CD4-positive, CD25-positive, alpha-beta regulatory T cell (primary cell): ENCODE data around the gene MORC3. TPM values are rescaled to one million over a fixed set of nuclear protein-coding genes. Genes with fewer than 3 reads are reported as not detected.
A peak's percentile ranks its signal among the peaks of the same experiment; 100 is the strongest.
"Not testable (repeated sequence)": the region's sequence is repeated elsewhere in the genome, so short reads cannot be mapped to it uniquely, and the experiment has no call there.

ENCODE experiments used
- ATAC-seq, 2 donors: fragments of 150-1000 bp; cut with Tn5 transposase; one replicate each; pipeline ENCODE4 v1.10.0; 2021; ENCODE audit warnings: low read depth in 2 of 2, moderate number of reproducible peaks in 2 of 2, moderate library complexity in 1 of 2
- DNase-seq, 3 donors: peaks; one replicate each; pipeline versions ENCODE4 v3.0.0 to v3.0.0-alpha.2; 2012 to 2022; ENCODE audit warnings: mixed read lengths in 1 of 3
- H3K27ac ChIP-seq: one replicate; pipeline ENCODE4 v1.7.0; 2013; ENCODE audit warnings: mild to moderate bottlenecking, low read length; ENCODE audit not compliant: insufficient read depth, poor library complexity, severe bottlenecking
- H3K27me3 ChIP-seq: one replicate; pipeline ENCODE4 v1.7.0; 2013; ENCODE audit warnings: low read length; ENCODE audit not compliant: control insufficient read depth, insufficient read depth
- H3K36me3 ChIP-seq: one replicate; pipeline ENCODE4 v1.7.0; 2013; ENCODE audit warnings: mild to moderate bottlenecking, low read length, moderate library complexity; ENCODE audit not compliant: control insufficient read depth, insufficient read depth
- H3K4me1 ChIP-seq: 2 replicates; pipeline ENCODE4 v1.7.0; 2013; ENCODE audit warnings: mild to moderate bottlenecking, low read length; ENCODE audit not compliant: insufficient read depth, control insufficient read depth, poor library complexity, severe bottlenecking
- H3K4me3 ChIP-seq: one replicate; pipeline ENCODE4 v1.7.0; 2013; ENCODE audit warnings: low read depth, mild to moderate bottlenecking, low read length, moderate library complexity
- H3K9me3 ChIP-seq, 2 experiments: 1 replicate in 1 of 2; 2 replicates in 1 of 2; pipeline ENCODE4 v1.7.0; 2013; ENCODE audit warnings: low read length in 2 of 2, mild to moderate bottlenecking in 1 of 2, moderate library complexity in 1 of 2; ENCODE audit not compliant: control insufficient read depth in 2 of 2
- H3K27ac Mint-ChIP-seq, 3 donors: one replicate each; pipeline ENCODE4 v1.8.0; 2020 to 2022; ENCODE audit warnings: mild to moderate bottlenecking in 3 of 3, mixed read lengths in 3 of 3, moderate library complexity in 2 of 3
- H3K27me3 Mint-ChIP-seq: one replicate; pipeline ENCODE4 v1.8.0; 2022; ENCODE audit warnings: mild to moderate bottlenecking, mixed read lengths
- H3K36me3 Mint-ChIP-seq: one replicate; pipeline ENCODE4 v1.8.0; 2020; ENCODE audit warnings: mixed read lengths
- H3K4me1 Mint-ChIP-seq, 4 donors: one replicate each; pipeline ENCODE4 v1.8.0; 2020 to 2022; ENCODE audit warnings: mixed read lengths in 4 of 4, mild to moderate bottlenecking in 1 of 4
- H3K4me3 Mint-ChIP-seq, 4 donors: one replicate each; pipeline ENCODE4 v1.8.0; 2020 to 2022; ENCODE audit warnings: mild to moderate bottlenecking in 4 of 4, mixed read lengths in 4 of 4, moderate library complexity in 3 of 4
- H3K9me3 Mint-ChIP-seq, 7 donors: one replicate each; pipeline ENCODE4 v1.8.0; 2020 to 2022; ENCODE audit warnings: mixed read lengths in 7 of 7, mild to moderate bottlenecking in 3 of 7, moderate library complexity in 2 of 7
- polyA plus RNA-seq, 4 donors: library from polyadenylated mRNA; unstranded; fragments of 300-500 nt; fragmentation: Illumina TruSeq; gene quantifications; one replicate each; pipeline ENCODE4 v1.2.3, GENCODE V29; 2021
- total RNA-seq: library from RNA; stranded (reverse); gene quantifications from one replicate; pipeline ENCODE4 v1.2.3, GENCODE V29; 2022

Gene MORC3
- total and polyA plus RNA-seq, 5 donors from 2014 or later: 31.8 to 68.2 (median 44.9) TPM

- Histone ChIP-seq H3K9me3 (no peaks in the 10 kb centered on the region), H3K4me1 (peaks cover 21% of the 10 kb centered on the region), H3K27ac (no peak overlapping the region), H3K27me3 (no peaks in the 10 kb centered on the region), H3K36me3 (peaks cover 5% of the 10 kb centered on the region), H3K4me3 (no peak overlapping the region)
- peaks cover 8% of the 10 kb centered on the region for H3K36me3 Mint-ChIP-seq
- H3K9me3 Mint-ChIP-seq: peaks cover 0 to 2% (median 0%) of the 10 kb centered on the region in 7 donors
- H3K27ac Mint-ChIP-seq: peak overlapping the region in 1 of 3 donors; percentile 20
- no peaks in the 10 kb centered on the region for H3K27me3 Mint-ChIP-seq
- ATAC-seq (no peak), DNase-seq (no peak)
- H3K4me1 Mint-ChIP-seq: peaks cover 17 to 49% (median 23%) of the 10 kb centered on the region in 4 donors
- no peak overlapping the region for H3K4me3 Mint-ChIP-seq
Observed at GRCh38 chr21:36291509-36291908, 28.5 kb upstream of the MORC3 start.

GRCh38 chr21:36297406-36297937, 22.5 kb upstream of the MORC3 start:
- H3K36me3 ChIP-seq: peaks cover 5% of the 10 kb centered on the region
- no peaks in the 10 kb centered on the region for H3K27me3 ChIP-seq
- peaks cover 3% of the 10 kb centered on the region for H3K36me3 Mint-ChIP-seq
- peak overlapping the region; percentile 85 for H3K4me3 ChIP-seq
- peak overlapping the region; percentile 95 to 99 (median 96) for H3K27ac Mint-ChIP-seq
- no peaks in the 10 kb centered on the region for H3K9me3 ChIP-seq
- peaks cover 13 to 62% (median 35%) of the 10 kb centered on the region in 4 donors for H3K4me1 Mint-ChIP-seq
- peak overlapping the region; percentile 85 for H3K27ac ChIP-seq
- H3K4me3 Mint-ChIP-seq: peak overlapping the region; percentile 71 to 88 (median 80)
- peaks cover 37% of the 10 kb centered on the region for H3K4me1 ChIP-seq
- no peaks in the 10 kb centered on the region for H3K27me3 Mint-ChIP-seq
- ATAC-seq (no peak), DNase-seq (no peak)
- no peaks in the 10 kb centered on the region for H3K9me3 Mint-ChIP-seq

GRCh38 chr21:36297938-36298572, 21.9 kb upstream of the MORC3 start:
- peak; percentile 98 to 99 for ATAC-seq
- H3K27ac ChIP-seq: peak overlapping the region; percentile 85
- peak overlapping the region; percentile 95 to 99 (median 96) for H3K27ac Mint-ChIP-seq
- peaks cover 37% of the 10 kb centered on the region for H3K4me1 ChIP-seq
- no peaks in the 10 kb centered on the region for H3K27me3 Mint-ChIP-seq
- H3K4me1 Mint-ChIP-seq: peaks cover 13 to 67% (median 35%) of the 10 kb centered on the region in 4 donors
- peaks cover 5% of the 10 kb centered on the region for H3K36me3 ChIP-seq
- no peaks in the 10 kb centered on the region for H3K9me3 ChIP-seq
- peak overlapping the region; percentile 85 for H3K4me3 ChIP-seq
- H3K9me3 Mint-ChIP-seq: no peaks in the 10 kb centered on the region
- peak; percentile 59 to 97 (median 86) for DNase-seq
- H3K4me3 Mint-ChIP-seq: peak overlapping the region; percentile 71 to 88 (median 80)
- H3K36me3 Mint-ChIP-seq: peaks cover 3% of the 10 kb centered on the region
- no peaks in the 10 kb centered on the region for H3K27me3 ChIP-seq

- Mint-ChIP-seq H3K27ac (no peak overlapping the region), H3K4me1 (peaks cover 0 to 43% (median 13%) of the 10 kb centered on the region in 4 donors), H3K9me3 (peaks cover 0 to 3% (median 1%) of the 10 kb centered on the region in 7 donors), H3K36me3 (peaks cover 3% of the 10 kb centered on the region), H3K4me3 (peak overlapping the region in 1 of 4 donors; percentile 21), H3K27me3 (no peaks in the 10 kb centered on the region)
- Histone ChIP-seq H3K9me3 (peaks cover 0 to 3% of the 10 kb centered on the region in 2 experiments), H3K27ac (no peak overlapping the region), H3K27me3 (no peaks in the 10 kb centered on the region), H3K4me3 (no peak overlapping the region), H3K4me1 (peaks cover 17% of the 10 kb centered on the region), H3K36me3 (no peaks in the 10 kb centered on the region)
- ATAC-seq (no peak), DNase-seq (no peak)
Observed at GRCh38 chr21:36306872-36307534, 13.0 kb upstream of the MORC3 start.

GRCh38 chr21:36310016-36310415, 10.0 kb upstream of the MORC3 start:
- Mint-ChIP-seq H3K27ac (peak overlapping the region; percentile 79 to 89 (median 83)), H3K9me3 (peaks cover 0 to 4% (median 1%) of the 10 kb centered on the region in 7 donors), H3K36me3 (peaks cover 3% of the 10 kb centered on the region), H3K27me3 (no peaks in the 10 kb centered on the region), H3K4me3 (peak overlapping the region; percentile 44 to 82 (median 62)), H3K4me1 (peaks cover 0 to 40% (median 14%) of the 10 kb centered on the region in 4 donors)
- Histone ChIP-seq H3K4me3 (peak overlapping the region; percentile 61), H3K36me3 (no peaks in the 10 kb centered on the region), H3K9me3 (peaks cover 0 to 3% of the 10 kb centered on the region in 2 experiments), H3K27ac (peak overlapping the region; percentile 44), H3K27me3 (no peaks in the 10 kb centered on the region), H3K4me1 (peaks cover 17% of the 10 kb centered on the region)
- DNase-seq: peak in 2 of 3 donors; percentile 43 to 83
- peak; percentile 84 to 87 for ATAC-seq

- H3K27ac ChIP-seq, ATAC-seq, H3K27me3 ChIP-seq, H3K9me3 Mint-ChIP-seq, H3K27me3 Mint-ChIP-seq, DNase-seq, H3K4me3 ChIP-seq, H3K36me3 Mint-ChIP-seq, H3K9me3 ChIP-seq, H3K4me3 Mint-ChIP-seq, H3K36me3 ChIP-seq: not testable (repeated sequence)
- peaks cover 0 to 27% (median 11%) of the 10 kb centered on the region in 4 donors for H3K4me1 Mint-ChIP-seq
- peak overlapping the region in 1 of 3 donors; percentile 67 for H3K27ac Mint-ChIP-seq
- peaks cover 17% of the 10 kb centered on the region for H3K4me1 ChIP-seq
Observed at GRCh38 chr21:36313446-36313845, 6.6 kb upstream of the MORC3 start.

GRCh38 chr21:36316045-36316444, 4.0 kb upstream of the MORC3 start:
- H3K27ac Mint-ChIP-seq, H3K36me3 ChIP-seq, H3K36me3 Mint-ChIP-seq, H3K27me3 ChIP-seq, H3K9me3 Mint-ChIP-seq, H3K27ac ChIP-seq, H3K9me3 ChIP-seq, DNase-seq, H3K4me3 ChIP-seq, ATAC-seq, H3K4me1 ChIP-seq, H3K27me3 Mint-ChIP-seq: not testable (repeated sequence)
- H3K4me3 Mint-ChIP-seq: peak overlapping the region in 1 of 4 donors; percentile 41
- H3K4me1 Mint-ChIP-seq: peaks cover 0 to 23% (median 11%) of the 10 kb centered on the region in 4 donors
